Mesenchymal stem cell (in vitro differentiated cells and primary cell): ENCODE results near the gene HNRNPF.
A peak's percentile ranks its signal among the peaks of the same experiment; 100 is the strongest.

Experiments
- DNase-seq: peaks from one replicate; pipeline ENCODE4 v3.0.0-alpha.2; 2013
- H2AFZ ChIP-seq: one replicate; pipeline ENCODE4 v1.6.1; 2013; ENCODE audit warnings: low read depth, mild to moderate bottlenecking, control low read depth, inconsistent platforms, low read length, moderate library complexity
- H2AK5ac ChIP-seq: 2 replicates; pipeline ENCODE4 v1.6.1; 2013; ENCODE audit warnings: low read length, moderate library complexity, mild to moderate bottlenecking, inconsistent platforms; ENCODE audit not compliant: severe bottlenecking
- H2BK120ac ChIP-seq: one replicate; pipeline ENCODE4 v1.6.1; 2013; ENCODE audit warnings: low read depth, mild to moderate bottlenecking, inconsistent platforms, low read length, moderate library complexity
- H2BK12ac ChIP-seq, 2 experiments: one replicate each; pipeline ENCODE4 v1.6.1; 2013; ENCODE audit warnings: inconsistent platforms in 2 of 2, low read length in 2 of 2, mild to moderate bottlenecking in 2 of 2, moderate library complexity in 2 of 2, control low read depth in 1 of 2
- H2BK15ac ChIP-seq: one replicate; pipeline ENCODE4 v1.6.1; 2013; ENCODE audit warnings: mild to moderate bottlenecking, low read depth, inconsistent platforms; ENCODE audit not compliant: poor library complexity, severe bottlenecking
- H2BK5ac ChIP-seq: 2 replicates; pipeline ENCODE4 v1.6.1; 2013; ENCODE audit warnings: low read depth, mild to moderate bottlenecking, low read length, control low read depth, inconsistent platforms; ENCODE audit not compliant: poor library complexity, severe bottlenecking
- H3K14ac ChIP-seq, 2 experiments: one replicate each; pipeline ENCODE4 v1.6.1; 2013; ENCODE audit warnings: inconsistent platforms in 2 of 2, low read length in 2 of 2, control low read depth in 1 of 2, mild to moderate bottlenecking in 1 of 2, moderate library complexity in 1 of 2
- H3K18ac ChIP-seq, 2 experiments: one replicate each; pipeline ENCODE4 v1.6.1; 2013; ENCODE audit warnings: inconsistent platforms in 2 of 2, low read length in 2 of 2, control low read depth in 1 of 2, low read depth in 1 of 2, mild to moderate bottlenecking in 1 of 2
- H3K23ac ChIP-seq, 2 experiments: one replicate each; pipeline ENCODE4 v1.6.1; 2013; ENCODE audit warnings: inconsistent platforms in 2 of 2, low read length in 2 of 2, mild to moderate bottlenecking in 2 of 2, moderate library complexity in 2 of 2, control low read depth in 1 of 2
- H3K27ac ChIP-seq: 2 replicates; pipeline ENCODE4 v1.5.1; 2013; ENCODE audit warnings: mild to moderate bottlenecking, moderate library complexity, low read length, control low read depth, inconsistent platforms; ENCODE audit not compliant: poor library complexity, severe bottlenecking
- H3K27me3 ChIP-seq, 2 experiments: 2 replicates each; pipeline versions ENCODE4 v1.6.1 to v1.7.0; 2013; ENCODE audit warnings: low read length in 2 of 2, mild to moderate bottlenecking in 2 of 2, moderate library complexity in 2 of 2, control low read depth in 1 of 2, inconsistent platforms in 1 of 2; ENCODE audit not compliant: control insufficient read depth in 1 of 2, insufficient read depth in 1 of 2
- H3K36me3 ChIP-seq, 2 experiments: 2 replicates each; pipeline versions ENCODE4 v1.6.1 to v1.7.0; 2013; ENCODE audit warnings: low read length in 2 of 2, control low read depth in 1 of 2, inconsistent platforms in 1 of 2, low read depth in 1 of 2, mild to moderate bottlenecking in 1 of 2; ENCODE audit not compliant: insufficient read depth in 2 of 2, control insufficient read depth in 1 of 2
- H3K4ac ChIP-seq, 2 experiments: one replicate each; pipeline ENCODE4 v1.6.1; 2013; ENCODE audit warnings: inconsistent platforms in 2 of 2, low read length in 2 of 2, mild to moderate bottlenecking in 2 of 2, moderate library complexity in 2 of 2, control low read depth in 1 of 2, low read depth in 1 of 2
- H3K4me1 ChIP-seq: 2 replicates; pipeline ENCODE4 v1.6.1; 2013; ENCODE audit warnings: low read depth, low read length, control low read depth; ENCODE audit not compliant: control insufficient read depth, insufficient read depth
- H3K4me2 ChIP-seq: 2 replicates; pipeline ENCODE4 v1.6.1; 2013; ENCODE audit warnings: low read length, mild to moderate bottlenecking, inconsistent platforms; ENCODE audit not compliant: poor library complexity, severe bottlenecking
- H3K4me3 ChIP-seq, 2 experiments: 2 replicates each; pipeline versions ENCODE4 v1.5.1 to v1.7.0; 2013; ENCODE audit warnings: low read length in 2 of 2, mild to moderate bottlenecking in 2 of 2, control low read depth in 1 of 2, low read depth in 1 of 2; ENCODE audit not compliant: insufficient read depth in 1 of 2
- H3K79me1 ChIP-seq: replicated peaks from 2 replicates; pipeline ENCODE4 v1.6.1; 2013; ENCODE audit warnings: mild to moderate bottlenecking, control low read depth, low read length, inconsistent platforms; ENCODE audit not compliant: poor library complexity, severe bottlenecking
- H3K9ac ChIP-seq: 2 replicates; pipeline ENCODE4 v1.7.0; 2013; ENCODE audit warnings: mild to moderate bottlenecking, low read length, moderate library complexity
- H3K9me3 ChIP-seq: 2 replicates; pipeline ENCODE4 v1.7.0; 2013; ENCODE audit warnings: mild to moderate bottlenecking, low read length; ENCODE audit not compliant: control insufficient read depth
- H4K8ac ChIP-seq: one replicate; pipeline ENCODE4 v1.6.1; 2013; ENCODE audit warnings: inconsistent platforms, mild to moderate bottlenecking, low read length, moderate library complexity
- H4K91ac ChIP-seq: one replicate; pipeline ENCODE4 v1.6.1; 2013; ENCODE audit warnings: mild to moderate bottlenecking, low read length, inconsistent platforms
- WGBS: methylation state at CpG from one replicate; pipeline ENCODE4 v1.1.7; 2013; ENCODE audit warnings: mixed read lengths; 5-methylcytosine and 5-hydroxymethylcytosine counted together

The HNRNPF gene

GRCh38 chr10:43444897-43445466 is 36.0 kb upstream of the HNRNPF start:
- Histone ChIP-seq H3K4me2 (no peak overlapping the region), H3K79me1 (peaks cover 17% of the 10 kb centered on the region), H2BK5ac (no peak overlapping the region), H3K14ac (no peak overlapping the region), H3K9me3 (no peaks in the 10 kb centered on the region), H2BK15ac (no peak overlapping the region), H3K36me3 (peaks cover 6 to 8% of the 10 kb centered on the region in 2 experiments), H2BK12ac (no peak overlapping the region), H3K23ac (no peak overlapping the region), H3K9ac (no peak overlapping the region), H3K4ac (no peak overlapping the region), H2AK5ac (no peak overlapping the region), H4K91ac (no peak overlapping the region), H3K4me1 (no peaks in the 10 kb centered on the region), H3K18ac (no peak overlapping the region), H3K4me3 (no peak overlapping the region), H2AFZ (no peak overlapping the region), H3K27me3 (no peaks in the 10 kb centered on the region), H2BK120ac (no peak overlapping the region), H4K8ac (no peak overlapping the region), H3K27ac (no peak overlapping the region)
- no peak for DNase-seq
- WGBS: 100% methylated on average over 1 of the region's 2 CpGs

DNA sequence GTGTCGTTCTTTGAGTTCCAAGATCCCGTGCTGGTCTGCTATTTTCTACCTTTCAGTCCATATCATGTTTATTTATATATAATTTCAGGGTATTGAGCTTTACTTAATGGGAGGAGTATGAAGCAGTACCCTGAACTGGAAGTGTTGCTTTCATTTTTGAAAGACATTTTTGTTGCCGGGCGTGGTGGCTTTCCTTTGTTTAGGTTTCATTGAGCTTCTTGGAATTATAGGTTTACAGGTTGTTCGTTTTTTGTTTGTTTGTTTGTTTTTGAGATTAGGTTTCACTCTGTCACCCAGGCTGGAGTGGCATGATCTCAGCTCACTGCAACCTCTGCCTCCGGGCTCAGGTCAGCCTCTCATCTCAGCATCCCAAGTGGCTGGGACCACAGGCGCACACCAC is 35.3 kb upstream of the HNRNPF start:
- WGBS: 85% methylated on average over 5 of the region's 7 CpGs

GRCh38 chr10:43440463-43441134 is 31.6 kb upstream of the HNRNPF start:
- Histone ChIP-seq H2BK5ac (no peak overlapping the region), H3K18ac (no peak overlapping the region), H3K4me2 (no peak overlapping the region), H3K23ac (no peak overlapping the region), H3K4me3 (no peak overlapping the region), H2AFZ (no peak overlapping the region), H3K9ac (no peak overlapping the region), H3K14ac (no peak overlapping the region), H3K4ac (no peak overlapping the region), H2BK12ac (no peak overlapping the region), H3K27ac (no peak overlapping the region), H2BK15ac (no peak overlapping the region), H3K36me3 (peaks cover 0 to 8% of the 10 kb centered on the region in 2 experiments), H2AK5ac (no peak overlapping the region), H3K79me1 (peaks cover 20% of the 10 kb centered on the region), H2BK120ac (no peak overlapping the region), H3K9me3 (no peaks in the 10 kb centered on the region), H3K4me1 (peaks cover 3% of the 10 kb centered on the region), H4K8ac (no peak overlapping the region), H4K91ac (no peak overlapping the region), H3K27me3 (no peaks in the 10 kb centered on the region)
- DNase-seq: peak; percentile 28
- WGBS: 84% methylated on average over 3 of the region's 5 CpGs

More for the DNA sequence above, 35.3 kb upstream of the HNRNPF start:
- H3K4ac ChIP-seq: no peak overlapping the region
- no peaks in the 10 kb centered on the region for H3K4me1 ChIP-seq
- no peak overlapping the region for H3K4me2 ChIP-seq
- H3K79me1 ChIP-seq: peaks cover 17% of the 10 kb centered on the region
- H2AK5ac ChIP-seq: no peak overlapping the region
- H3K36me3 ChIP-seq: peaks cover 6 to 8% of the 10 kb centered on the region in 2 experiments
- no peaks in the 10 kb centered on the region for H3K27me3 ChIP-seq
- no peak overlapping the region for H3K23ac ChIP-seq
- no peak overlapping the region for H3K27ac ChIP-seq
- H3K18ac ChIP-seq: no peak overlapping the region
- H3K9ac ChIP-seq: no peak overlapping the region
- no peak overlapping the region for H2BK5ac ChIP-seq
- H2BK120ac ChIP-seq: no peak overlapping the region
- H3K14ac ChIP-seq: no peak overlapping the region
- H2BK15ac ChIP-seq: no peak overlapping the region
- H3K4me3 ChIP-seq: no peak overlapping the region
- no peak overlapping the region for H2BK12ac ChIP-seq
- no peak overlapping the region for H4K8ac ChIP-seq
- no peaks in the 10 kb centered on the region for H3K9me3 ChIP-seq
- no peak overlapping the region for H4K91ac ChIP-seq
- DNase-seq: no peak
- H2AFZ ChIP-seq: no peak overlapping the region

GRCh38 chr10:43437141-43437870 is 28.3 kb upstream of the HNRNPF start:
- Histone ChIP-seq H3K79me1 (peaks cover 12% of the 10 kb centered on the region), H2BK15ac (no peak overlapping the region), H3K14ac (no peak overlapping the region), H3K9ac (peak overlapping the region; percentile 100), H2AFZ (peak overlapping the region; percentile 72), H3K27ac (no peak overlapping the region), H3K4ac (peak overlapping the region in 1 of 2 experiments; percentile 15), H3K4me2 (peak overlapping the region; percentile 98), H4K91ac (no peak overlapping the region), H3K27me3 (no peaks in the 10 kb centered on the region), H4K8ac (peak overlapping the region; percentile 71), H3K23ac (peak overlapping the region in 1 of 2 experiments; percentile 83), H2BK120ac (no peak overlapping the region), H2BK12ac (peak overlapping the region in 1 of 2 experiments; percentile 63), H3K4me3 (peak overlapping the region; percentile 72 to 99), H3K9me3 (no peaks in the 10 kb centered on the region), H2BK5ac (no peak overlapping the region), H3K36me3 (peaks cover 0 to 2% of the 10 kb centered on the region in 2 experiments), H3K4me1 (peaks cover 3% of the 10 kb centered on the region), H2AK5ac (no peak overlapping the region), H3K18ac (peak overlapping the region; percentile 46 to 66)
- peak; percentile 55 for DNase-seq
- 2% methylated on average over 29 of the region's 30 CpGs for WGBS
